ENCODE results near the gene GCHFR.

The GCHFR gene

DNA sequence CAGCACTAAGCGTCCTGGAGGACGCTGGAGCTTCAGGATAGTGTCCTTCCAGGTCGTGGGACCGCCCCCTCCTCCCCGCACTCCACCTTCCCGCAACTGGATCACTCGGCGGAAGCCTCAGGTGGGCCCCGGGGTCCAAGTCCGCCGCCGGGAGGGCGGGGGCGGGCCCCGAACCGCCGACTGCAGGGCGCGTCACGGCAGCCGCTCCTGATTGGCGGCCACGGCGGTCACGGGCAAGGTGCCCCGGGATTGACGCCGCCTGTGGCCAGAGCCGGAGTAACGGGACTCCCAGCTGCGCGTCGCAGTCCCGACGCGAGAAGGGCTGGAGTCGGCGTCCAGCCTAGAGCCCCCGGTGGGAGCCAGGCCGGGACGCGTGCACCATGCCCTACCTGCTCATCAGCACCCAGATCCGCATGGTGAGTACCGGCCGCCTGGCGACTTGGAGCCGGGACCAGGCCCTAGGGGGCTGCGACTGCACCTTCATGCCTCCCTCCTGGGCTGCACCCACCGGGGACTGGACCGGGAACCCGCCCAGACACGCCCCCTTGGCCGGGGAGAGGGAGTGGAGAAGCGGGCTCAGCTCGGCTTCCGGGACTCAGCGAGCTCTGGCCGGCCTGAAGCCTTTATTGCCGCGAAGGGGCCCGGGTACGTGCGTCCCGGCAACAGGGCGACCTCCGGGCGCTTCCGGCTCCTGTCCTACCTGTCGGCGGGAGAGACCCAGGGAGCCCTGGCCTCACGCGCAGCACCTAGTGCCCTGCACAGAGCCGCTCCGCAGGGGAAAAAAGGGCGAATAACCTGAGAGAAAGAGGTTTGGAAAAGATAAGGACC, at the start of gene GCHFR:
TSS of gene GCHFR (plus strand) at position 268 of the 828 bp plus-strand sequence. CDS start at position 381, 113 bp downstream.
- peak in 2 of 3 donors; percentile 43 to 69 for DNase-seq (ENCODE audit: low read depth in 2 of 3, low spot score in 1 of 3)

DNA sequence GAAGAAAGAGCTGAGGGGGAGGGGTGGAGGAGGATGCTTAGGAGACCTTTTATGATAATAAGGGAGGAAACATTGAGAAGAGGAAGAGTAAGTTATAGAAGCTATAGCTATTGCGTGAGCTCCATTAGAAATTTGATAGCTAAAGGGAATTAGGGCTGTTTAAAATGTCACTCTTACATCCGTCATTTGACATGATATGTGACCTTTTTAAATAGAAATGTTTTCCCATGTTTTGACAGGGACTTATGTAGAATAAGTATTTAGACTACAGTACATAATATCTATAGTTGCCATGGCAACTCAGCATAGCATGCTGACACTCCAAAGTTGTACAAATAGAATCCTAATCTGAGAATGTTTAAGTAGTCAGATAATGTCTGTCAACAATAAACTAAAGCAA, 49.7 kb upstream of the GCHFR start:
- DNase-seq (ENCODE audit: low read depth in 2 of 3, low spot score in 1 of 3), result no peak

DNA sequence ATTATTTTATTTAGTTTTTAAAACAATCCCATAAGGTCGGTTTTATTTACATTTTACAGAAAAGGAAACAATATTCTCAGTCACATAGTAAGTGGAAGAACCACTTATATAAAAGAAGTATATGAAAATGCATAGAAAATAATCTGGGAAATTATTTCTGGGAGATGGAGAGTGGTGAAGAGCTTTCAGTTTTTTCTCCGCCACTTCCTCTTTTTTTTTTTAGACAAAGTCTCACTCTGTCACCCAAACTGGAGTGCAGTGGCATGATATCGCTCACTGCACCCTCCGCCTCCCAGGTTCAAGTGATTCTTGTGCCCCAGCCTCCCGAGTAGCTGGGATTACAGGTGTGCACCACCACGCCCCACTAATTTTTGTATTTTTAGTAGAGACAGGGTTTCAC, 47.7 kb upstream of the GCHFR start:
- no peak for DNase-seq (ENCODE audit: low read depth in 2 of 3, low spot score in 1 of 3)

DNA sequence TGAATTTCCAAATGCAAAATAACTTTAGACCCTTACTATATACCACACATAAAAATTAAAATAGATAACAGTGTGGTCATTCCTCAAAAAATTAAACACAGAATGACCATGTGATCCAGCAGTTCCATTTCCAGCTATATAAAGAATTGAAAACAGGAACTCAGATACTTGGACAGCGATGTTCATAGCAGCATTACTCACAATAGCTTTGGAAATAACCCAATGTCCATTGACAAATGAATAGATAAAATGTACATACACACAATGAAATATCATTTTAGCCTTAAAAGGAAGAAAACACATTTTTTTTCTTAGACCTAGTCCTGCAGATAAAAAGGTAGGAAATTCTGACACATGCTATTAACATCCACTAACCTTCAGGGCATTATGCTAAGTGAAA, 42.2 kb upstream of the GCHFR start:
- DNase-seq (ENCODE audit: low read depth in 2 of 3, low spot score in 1 of 3), result no peak

DNA sequence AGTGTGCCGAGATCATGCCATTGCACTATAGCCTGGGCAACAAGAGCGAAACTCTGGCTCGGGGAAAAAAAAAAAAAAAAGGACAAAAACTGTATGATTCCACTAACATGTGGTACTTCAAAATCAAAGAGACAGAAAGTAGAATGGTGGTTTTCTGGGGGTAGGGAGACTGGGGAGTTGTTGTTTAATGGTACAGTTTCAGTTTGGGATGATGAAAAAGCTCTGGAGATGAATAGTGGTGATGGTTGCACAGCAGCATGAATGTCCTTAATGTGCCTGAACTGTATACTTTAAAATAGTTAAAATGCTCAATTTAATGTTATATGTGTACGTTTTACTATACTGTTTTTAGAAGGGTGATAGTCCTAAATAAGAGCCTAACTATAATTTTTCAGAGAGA, 41.5 kb upstream of the GCHFR start:
- DNase-seq (ENCODE audit: low read depth in 2 of 3, low spot score in 1 of 3), result no peak

DNA sequence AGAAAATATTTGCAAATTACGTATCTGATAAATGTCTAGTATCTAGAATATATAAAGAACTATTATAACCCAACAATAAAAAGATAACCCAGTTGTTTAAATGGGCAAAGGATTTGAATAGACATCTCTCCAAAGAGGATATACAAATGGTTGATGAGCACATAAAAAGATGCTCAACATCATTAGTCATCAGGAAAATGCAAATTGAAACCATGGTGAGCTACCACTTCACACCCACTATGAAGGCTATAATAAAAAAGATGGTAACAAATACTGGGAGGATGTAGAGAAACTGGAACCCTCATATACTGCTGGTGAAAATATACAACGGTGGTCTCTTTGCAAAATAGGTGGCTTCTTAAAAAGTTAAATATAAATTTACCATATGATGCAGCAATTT, 40.9 kb upstream of the GCHFR start:
- DNase-seq (ENCODE audit: low read depth in 2 of 3, low spot score in 1 of 3), result no peak

DNA sequence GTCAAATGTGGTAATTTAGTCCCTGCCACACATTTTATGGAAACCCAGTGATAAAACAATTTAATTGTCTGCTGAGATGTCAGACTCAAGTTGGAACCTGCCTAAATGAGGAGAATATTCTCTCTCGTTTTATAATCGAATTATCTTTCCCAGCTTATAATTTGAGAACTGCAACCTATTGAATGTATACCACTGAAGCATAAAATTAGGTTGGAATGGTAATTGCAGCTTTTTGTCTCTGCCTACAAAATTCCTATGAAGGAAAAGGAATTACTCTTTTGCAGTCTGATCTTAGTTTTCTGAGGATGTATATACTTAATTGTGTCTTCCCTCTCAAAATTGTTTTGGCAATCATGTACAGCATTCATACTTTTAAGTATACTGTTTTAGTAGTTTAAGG, 39.9 kb upstream of the GCHFR start:
- DNase-seq (ENCODE audit: low read depth in 2 of 3, low spot score in 1 of 3), result no peak

DNA sequence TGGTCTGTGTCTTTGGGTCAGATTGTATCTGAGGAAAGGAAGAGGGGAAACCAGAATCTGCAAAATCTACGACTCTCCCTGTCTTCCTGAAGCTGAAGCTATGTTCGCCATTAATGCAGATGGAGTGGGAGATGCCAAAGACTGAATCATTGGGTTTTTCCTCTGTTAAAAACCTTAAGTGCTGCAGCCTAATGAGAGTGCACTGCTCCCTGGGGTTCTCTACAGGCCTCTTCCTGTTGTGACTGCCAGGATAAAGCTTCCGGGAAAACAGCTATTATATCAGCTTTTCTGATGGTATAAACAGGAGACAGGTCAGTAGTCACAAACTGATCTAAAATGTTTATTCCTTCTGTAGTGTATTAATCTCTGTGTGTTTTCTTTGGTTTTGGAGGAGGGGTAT, 32.8 kb upstream of the GCHFR start:
- DNase-seq (ENCODE audit: low read depth in 2 of 3, low spot score in 1 of 3), result no peak

DNA sequence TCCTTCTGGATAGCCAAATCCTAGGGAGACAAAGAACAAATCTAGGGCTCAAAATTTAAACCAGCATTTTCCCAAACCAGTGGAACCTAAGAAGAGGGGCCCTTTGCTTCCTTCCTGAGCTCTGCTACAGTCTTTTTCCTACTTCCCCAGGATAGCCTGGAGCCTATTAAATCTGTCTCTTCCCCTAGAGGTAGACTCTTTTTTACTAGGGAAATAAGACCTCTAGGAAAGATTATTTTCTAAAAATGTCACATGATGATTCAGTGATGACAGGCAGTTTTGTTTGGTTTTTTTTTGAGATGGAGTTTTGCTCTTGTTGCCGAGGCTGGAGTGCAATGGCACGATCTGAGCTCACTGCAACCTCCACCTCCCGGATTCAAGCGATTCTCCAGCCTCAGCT, 27.3 kb upstream of the GCHFR start:
- DNase-seq (ENCODE audit: low read depth in 2 of 3, low spot score in 1 of 3), result no peak

DNA sequence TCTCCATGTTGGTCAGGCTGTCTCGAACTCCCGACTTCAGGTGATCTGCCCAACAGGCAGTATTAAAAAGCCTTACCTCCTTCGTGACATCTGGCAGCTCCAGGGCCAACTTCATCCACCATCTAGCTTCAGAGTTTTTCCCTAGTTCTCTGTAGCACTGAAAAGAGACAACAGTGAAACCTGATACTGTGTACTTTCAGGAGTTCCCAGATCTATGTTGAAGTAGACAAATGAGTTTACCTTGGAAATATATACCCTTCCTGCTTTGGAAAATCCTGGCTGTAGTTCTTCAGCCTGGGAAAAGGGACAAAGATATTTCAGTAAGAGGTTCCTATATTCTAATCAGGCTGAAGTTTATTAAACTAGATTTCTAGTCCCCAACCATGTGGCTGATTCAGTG, 26.8 kb upstream of the GCHFR start:
- DNase-seq (ENCODE audit: low read depth in 2 of 3, low spot score in 1 of 3), result no peak

DNA sequence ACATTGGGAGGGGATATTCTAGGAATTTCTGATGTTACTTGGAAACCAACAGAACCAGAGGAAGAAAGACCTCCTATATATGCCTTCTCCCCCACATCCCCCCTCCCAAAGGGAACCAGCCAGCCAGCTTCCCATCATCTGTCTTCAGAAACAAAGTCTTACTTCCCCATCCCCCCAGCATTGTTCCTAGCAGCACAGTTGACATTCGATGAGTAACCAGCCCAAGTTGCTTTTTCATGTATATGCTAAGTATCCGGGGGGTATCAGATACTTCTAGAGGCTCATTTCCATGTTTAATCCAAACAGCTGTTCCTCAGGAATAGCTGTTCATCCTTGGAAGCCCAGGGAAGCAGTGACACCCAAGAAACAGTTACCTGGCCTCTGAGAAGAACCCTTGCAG, 24.8 kb upstream of the GCHFR start:
- no peak for DNase-seq (ENCODE audit: low read depth in 2 of 3, low spot score in 1 of 3)

DNA sequence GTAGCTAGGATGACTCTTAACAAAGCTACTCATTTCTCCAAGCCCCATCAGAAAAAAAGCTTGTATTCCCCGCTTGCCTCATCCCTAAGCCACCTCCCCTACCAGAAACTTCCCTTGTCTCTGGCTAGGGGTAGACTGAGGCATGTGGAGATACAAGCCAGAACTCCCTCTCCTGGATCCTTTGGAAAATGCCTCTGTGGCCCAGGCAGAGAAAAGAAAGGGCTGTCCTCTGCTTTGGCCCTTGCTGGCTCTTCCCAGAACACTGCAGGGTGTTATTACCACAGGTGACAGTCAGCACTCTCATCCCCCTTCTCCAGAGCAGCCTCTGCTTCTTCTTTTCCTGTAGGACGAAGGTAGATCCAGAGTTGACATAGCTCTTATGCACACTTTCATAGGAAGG, 24.0 kb upstream of the GCHFR start:
- DNase-seq (ENCODE audit: low read depth in 2 of 3, low spot score in 1 of 3), result no peak

DNA sequence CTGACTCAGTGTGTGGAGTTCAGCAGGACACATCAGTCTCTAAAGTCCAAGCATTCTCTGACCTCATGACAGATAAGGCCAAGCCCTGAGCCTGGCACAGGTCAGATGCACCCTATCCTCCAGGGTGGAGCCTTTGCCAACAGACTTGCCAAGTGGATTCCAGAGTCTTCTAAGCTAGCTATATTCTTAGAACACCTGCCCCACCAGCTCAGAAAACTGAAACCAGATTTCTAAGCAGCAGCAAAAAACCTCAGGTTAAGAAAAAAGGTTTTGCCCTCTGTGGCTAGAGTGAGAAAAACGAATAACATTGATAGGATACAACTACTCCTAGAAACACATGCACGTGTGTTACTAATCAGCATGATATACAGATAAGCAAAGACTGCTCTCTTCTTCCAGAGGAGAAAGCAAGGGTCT, 20.4 kb upstream of the GCHFR start:
- DNase-seq (ENCODE audit: low read depth in 2 of 3, low spot score in 1 of 3), result no peak

DNA sequence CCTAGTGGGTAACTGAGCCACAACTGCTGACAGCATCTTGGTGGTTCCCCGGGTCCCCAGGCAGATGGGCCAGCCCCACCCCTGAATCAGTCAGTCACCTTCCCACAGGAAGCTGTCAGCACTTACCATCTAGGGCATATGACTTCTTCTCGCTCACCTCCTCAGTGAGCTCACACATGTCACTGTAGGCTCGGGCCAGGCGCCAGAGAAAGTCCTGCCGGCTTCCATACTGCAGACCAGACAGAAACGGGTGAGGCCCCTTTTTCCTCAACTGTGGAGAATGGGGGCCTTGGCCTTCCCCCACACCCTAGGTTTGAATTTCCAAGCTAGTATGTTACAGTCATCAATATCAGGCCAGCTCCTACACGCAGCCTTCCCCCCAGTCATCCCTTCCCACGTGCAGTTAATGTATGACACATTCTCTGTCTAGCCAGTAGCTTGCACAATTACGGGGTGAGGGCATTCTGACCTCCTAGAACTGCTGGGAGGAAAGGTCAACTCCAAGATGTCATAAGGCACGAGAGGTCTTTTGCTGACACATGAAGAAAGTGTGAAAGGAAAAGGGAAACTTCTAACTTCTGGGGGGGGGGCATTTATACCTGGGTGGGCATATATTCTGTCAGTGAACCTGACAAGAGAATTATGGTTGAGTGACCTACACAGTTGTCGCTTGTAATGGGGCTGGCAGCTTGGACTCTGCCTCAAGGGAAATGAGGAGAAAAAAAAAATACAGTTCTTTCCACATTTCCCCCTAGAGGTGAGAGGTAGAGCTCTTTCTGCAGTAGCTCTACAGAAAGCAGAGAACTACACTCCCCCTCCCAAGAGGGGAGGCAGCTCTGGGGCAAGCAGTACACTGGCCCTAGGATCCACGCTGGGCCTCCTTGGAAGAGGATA, 19.7 kb upstream of the GCHFR start:
- DNase-seq (ENCODE audit: low read depth in 2 of 3, low spot score in 1 of 3), result peak in 2 of 3 donors; percentile 42 to 45

DNA sequence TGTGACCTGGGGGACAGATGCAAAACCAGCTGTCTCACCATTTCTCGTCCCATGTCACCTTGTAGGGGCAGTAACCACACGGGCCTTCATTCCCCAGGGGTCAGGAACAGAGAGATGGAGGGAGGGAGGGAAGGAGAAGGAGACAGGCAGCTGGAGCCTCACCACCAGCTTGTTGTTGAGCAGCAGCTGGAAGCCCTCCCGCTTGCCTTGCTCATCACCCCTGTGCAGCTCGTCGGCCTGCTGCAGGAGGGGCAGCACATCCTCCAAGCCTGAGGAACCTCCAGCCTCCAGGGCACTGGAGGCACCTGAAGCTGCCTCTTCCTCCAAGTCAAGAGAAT, 19.1 kb upstream of the GCHFR start:
- no peak for DNase-seq (ENCODE audit: low read depth in 2 of 3, low spot score in 1 of 3)

DNA sequence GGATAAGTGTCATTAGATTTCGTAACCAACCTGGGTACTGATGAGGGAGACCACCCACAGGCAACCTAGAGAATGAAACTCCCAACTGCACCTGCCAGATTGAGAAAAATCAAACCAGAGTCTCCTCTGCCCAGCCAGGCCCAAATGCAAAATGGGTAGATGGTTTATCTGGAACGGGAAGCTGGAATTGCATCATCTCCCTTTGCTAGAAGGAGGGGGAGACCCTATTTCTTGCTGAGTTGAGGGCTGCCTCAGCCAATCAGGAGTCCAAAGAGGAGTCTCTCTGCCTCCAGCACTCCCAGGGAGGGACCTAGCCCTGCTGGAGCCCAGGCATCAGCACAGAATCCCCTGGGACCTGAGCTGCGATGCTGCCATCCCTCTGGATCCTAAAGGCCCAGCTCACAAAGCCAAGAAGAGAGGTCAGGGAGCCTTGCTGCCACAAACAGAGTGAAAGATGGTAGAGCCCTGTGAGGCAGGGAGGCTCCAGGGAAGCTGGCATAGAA, 16.9 kb upstream of the GCHFR start:
- no peak for DNase-seq (ENCODE audit: low read depth in 2 of 3, low spot score in 1 of 3)

DNA sequence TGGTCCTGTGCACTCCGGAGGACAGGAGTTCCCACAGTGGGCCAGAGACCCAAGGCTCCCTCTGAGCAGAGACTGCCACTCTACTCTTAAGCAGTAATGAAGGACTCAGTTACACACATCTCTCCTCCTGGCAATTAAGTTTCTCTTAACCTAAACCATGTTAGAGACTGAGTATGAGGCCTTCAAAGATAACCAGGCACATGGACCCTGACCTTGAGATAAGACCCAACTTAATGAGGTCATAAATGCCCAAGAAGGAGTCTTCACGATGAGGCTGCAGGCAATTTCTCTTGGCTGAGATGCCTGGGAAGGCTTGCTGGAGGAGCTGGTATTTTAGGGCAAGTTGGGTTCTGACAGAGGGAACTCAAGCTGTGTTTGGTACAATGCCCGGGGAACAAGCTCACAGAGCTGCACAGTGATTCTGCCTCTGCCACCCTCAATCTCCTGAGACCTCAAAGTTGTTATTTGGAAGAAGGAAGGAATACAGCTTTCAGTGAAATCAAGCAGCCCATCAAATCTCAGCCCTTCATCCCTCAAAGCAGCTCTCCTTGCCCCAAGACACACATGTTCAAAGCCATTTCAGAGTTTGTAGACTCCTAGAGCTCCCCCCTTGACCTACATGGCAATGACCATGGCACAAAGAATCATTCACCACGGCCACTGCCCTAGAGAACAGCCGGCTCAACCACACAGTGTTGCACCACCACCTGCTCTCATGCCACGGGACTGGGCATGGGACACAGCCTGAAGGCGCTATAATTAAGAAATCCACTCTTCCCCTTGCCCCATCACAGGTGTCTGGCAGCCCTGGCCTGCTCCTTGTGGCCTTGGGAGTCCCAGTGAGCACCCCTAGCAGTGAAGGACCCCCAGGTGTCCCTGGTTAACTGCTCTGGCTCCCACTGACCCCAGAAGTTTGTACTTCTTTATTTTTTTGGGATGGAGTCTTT, 15.9 kb upstream of the GCHFR start:
- DNase-seq (ENCODE audit: low read depth in 2 of 3, low spot score in 1 of 3), result no peak

DNA sequence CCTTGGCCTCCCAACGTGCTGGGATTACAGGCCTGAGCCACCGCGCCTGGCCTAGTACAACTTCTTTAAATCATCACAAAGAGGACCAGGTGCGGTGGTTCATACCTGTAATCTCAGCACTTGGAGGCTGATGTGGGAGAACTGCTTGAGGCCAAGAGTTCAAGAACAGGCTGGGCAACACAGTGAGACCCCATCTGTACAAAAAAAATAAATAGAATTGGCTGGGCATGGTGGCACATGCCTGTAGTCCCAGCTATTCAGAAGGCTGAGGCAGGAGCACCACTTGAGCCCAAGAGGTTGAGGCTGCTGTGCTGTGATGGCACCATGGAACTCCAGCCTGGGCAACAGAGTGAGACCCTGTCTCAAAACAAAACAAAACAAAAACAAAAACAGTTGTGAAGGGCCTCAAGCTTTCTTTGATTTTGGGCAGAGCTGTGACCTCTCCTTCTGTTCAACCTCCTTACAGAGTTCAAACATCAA, 14.7 kb upstream of the GCHFR start:
- DNase-seq (ENCODE audit: low read depth in 2 of 3, low spot score in 1 of 3), result no peak

DNA sequence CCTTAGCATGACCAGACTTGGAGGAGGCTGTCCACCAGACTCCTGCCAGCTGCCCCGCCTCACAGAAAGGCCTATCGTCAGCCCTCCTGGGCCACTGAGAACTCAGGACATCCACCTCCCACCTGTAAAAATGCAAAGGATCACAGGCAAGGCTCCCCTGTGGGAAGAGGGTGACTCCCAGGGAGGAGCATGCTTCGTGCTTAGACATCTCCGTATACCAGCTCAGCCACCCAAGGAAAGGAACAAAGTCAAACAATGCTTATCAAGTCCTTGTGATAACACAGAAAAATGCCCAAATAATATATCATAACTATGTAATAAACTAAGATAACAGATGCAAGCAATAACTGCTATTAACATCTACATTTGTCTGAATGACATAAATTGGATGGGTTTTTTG, 13.0 kb upstream of the GCHFR start:
- no peak for DNase-seq (ENCODE audit: low read depth in 2 of 3, low spot score in 1 of 3)

DNA sequence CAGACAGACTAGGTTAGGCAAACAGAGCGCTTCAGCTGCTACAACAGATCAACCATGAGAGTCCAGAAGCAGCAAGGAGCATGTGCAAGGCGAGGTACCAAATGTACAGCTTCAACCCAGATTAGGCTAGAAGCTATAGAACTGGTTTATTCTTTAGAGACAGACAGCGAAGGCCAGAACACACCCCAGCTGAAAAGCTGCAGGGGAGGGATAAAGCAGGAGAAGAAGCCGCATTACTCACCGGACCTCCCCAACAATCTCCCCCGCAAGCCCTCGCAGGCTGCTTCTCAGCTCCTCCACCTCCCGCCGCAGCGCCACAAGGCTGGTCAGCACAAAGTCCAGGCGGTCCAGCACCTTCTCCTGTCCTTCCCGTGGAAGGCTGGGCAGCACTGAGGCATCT, 12.1 kb upstream of the GCHFR start:
- DNase-seq (ENCODE audit: low read depth in 2 of 3, low spot score in 1 of 3), result no peak

DNA sequence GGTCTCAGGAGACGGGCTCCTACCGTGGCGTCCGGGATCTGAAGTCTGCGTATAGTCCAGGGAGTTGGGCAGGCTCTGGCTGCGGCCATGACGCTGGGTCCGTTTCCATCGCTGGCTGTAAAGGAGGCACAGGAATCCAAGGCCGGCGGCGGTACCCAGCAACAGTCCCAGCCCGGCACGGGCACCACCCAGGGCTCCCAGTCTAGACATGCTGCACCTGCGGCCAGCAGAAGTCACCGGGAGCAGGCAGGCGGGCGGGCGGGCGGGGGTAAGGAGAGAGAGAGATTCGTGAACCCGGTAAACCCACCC, 9.3 kb upstream of the GCHFR start:
- DNase-seq (ENCODE audit: low read depth in 2 of 3, low spot score in 1 of 3), result no peak

All from stimulated activated CD4-positive, alpha-beta T cell treated with anti-CD3 and anti-CD28 coated beads, Interleukin-12 subunit alpha, Interleukin-12 subunit beta, amount 100 ng/mL, for 48 hours (primary cell).